Activated T-cell treated with anti-CD3 and anti-CD28 coated beads for 4 hours (primary cell): ENCODE results near the gene STPG3.
"Not testable (repeated sequence)": the region's sequence is repeated elsewhere in the genome, so short reads cannot be mapped to it uniquely, and the experiment has no call there.

Experiments used
- DNase-seq: peaks from one replicate; pipeline ENCODE4 v3.0.0-alpha.2; 2020

Gene STPG3

DNA sequence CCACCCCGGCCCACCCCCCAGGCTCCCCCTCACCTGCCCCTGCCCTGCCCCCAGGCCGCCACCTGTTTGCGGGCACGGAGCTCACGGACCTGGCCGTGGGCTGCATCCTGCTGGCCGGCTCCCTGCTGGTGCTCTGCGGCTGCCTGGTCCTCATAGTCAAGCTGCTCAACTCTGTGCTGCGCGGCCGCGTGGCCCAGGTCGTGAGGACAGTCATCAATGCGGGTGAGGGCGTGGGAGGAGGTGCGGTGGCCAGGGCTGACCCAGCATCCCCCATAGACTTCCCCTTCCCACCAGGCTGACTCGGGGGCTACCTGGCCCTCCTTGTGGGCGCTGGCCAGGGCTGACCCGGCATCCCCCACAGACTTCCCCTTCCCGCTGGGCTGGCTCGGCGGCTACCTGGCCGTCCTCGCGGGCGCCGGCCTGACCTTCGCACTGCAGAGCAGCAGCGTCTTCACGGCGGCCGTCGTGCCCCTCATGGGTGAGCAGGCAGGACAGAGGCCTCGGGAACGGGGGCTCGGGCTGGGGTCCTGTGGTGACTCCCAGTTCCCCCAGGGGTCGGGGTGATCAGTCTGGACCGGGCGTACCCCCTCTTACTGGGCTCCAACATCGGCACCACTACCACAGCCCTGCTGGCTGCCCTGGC, 16.9 kb upstream of the STPG3 start:
- no peak for DNase-seq

DNA sequence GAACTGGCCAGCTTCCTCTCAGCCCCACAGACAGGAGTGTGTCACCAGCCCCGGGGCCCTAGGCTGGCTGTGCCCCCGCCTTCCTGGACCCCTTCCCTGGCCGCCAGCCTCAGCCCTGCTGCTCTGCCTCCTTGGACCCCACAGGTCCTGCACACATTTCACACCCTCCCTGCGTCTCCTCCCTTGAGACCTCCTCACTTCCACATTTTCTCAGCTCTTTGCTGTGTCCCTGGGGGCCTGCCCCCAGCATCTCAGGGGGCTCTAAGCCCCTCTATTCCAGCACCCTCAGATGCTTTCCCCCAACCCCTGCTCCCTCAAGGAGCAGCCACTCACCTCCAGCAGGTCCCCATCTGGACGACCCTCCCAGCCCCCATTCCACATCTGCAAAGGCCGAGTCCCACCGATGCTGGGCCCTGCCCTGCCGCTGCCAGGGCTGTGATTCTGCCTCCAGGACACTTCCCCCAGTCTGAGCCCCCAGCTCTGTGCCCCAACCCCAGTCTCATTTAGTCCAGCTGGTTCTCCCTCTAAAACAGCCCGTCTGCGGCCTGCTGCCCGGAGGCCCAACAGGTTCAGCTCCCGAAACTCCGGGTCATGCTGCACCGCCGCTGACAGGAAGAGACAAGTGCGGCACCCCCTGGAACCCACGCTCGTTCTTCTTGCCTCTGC, 16.2 kb upstream of the STPG3 start:
- DNase-seq, result no peak

DNA sequence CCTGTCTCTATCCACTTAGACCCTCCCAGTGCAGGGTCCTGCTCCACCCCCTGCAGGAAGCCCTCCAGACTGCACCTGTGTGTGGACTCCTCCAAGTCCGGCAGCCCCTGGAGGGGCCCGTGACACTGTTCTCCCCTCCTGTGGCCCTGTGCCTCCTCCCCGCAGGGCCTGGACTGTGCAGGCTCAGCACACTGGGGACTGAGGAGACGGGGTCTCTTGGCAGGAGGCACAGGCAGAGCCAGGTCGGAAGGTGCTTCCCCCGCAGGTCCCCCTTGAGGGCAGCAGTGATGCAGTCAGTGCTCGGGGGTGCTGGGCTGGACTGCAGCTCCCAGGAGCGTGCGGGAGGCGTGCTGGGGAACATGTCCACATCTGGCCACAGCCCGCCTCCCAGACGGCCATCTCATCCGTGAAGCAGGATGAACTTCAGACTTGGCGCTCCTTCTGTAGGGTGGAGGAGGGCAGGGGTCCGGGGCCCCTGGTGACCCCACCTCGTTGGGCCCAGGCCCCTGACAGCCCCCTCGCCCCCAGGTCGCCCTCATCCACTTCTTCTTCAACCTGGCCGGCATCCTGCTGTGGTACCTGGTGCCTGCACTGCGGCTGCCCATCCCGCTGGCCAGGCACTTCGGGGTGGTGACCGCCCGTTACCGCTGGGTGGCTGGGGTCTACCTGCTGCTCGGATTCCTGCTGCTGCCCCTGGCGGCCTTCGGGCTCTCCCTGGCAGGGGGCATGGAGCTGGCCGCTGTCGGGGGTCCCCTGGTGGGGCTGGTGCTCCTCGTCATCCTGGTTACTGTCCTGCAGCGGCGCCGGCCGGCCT, 15.5 kb upstream of the STPG3 start:
- DNase-seq, result no peak

DNA sequence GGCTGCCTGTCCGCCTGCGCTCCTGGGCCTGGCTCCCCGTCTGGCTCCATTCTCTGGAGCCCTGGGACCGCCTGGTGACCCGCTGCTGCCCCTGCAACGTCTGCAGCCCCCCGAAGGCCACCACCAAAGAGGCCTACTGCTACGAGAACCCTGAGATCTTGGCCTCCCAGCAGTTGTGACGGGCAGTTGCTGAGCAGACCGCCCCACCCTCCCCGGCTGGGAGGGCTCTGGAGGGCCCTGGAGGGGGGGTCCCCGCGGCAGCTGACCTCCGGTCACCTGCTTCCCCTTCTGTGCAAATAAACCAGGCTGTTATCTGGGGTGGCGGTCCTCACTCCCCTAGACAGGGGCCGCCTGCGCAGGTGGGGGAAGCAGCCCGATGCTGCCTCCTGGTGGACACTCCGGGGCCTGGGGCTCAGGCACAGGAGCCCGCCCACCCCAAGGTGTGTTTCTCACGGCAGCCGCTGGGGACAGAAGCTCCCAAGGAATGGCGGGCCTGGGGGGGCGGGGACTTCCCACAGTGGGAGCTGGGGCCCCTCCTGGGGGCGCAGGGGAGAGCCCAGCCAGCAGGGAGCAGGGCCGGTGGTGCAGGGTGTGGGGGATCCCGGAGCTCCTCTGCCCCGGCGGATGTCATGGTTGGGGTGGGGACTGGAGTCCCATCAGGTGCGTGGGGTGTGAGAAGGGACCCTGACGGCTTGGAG, 14.7 kb upstream of the STPG3 start:
- peak; percentile 90 for DNase-seq

DNA sequence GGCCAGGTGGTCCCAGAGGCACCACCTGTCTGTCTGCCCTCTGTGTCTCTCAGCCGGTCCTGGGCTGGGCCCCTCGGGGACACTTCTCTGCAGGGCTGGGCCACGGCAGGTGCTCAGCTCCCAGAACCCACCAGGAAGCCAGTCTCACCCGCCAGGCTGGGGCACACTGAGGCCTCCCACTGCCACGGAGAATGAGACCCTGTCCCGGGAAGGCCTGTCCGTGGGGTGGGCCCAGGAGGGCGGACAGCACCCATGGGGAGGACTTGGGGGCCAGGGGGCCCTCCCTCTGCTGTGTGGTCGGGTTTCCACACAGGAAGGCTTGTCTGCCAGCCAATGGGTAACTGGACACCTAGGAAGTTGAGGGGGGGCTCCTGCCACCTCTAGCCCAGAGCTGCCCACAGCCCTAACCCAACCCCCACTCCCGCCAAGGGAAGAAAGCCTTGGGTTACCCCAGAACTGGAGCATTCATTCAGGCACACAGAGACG, 14.1 kb upstream of the STPG3 start:
- DNase-seq, result no peak

DNA sequence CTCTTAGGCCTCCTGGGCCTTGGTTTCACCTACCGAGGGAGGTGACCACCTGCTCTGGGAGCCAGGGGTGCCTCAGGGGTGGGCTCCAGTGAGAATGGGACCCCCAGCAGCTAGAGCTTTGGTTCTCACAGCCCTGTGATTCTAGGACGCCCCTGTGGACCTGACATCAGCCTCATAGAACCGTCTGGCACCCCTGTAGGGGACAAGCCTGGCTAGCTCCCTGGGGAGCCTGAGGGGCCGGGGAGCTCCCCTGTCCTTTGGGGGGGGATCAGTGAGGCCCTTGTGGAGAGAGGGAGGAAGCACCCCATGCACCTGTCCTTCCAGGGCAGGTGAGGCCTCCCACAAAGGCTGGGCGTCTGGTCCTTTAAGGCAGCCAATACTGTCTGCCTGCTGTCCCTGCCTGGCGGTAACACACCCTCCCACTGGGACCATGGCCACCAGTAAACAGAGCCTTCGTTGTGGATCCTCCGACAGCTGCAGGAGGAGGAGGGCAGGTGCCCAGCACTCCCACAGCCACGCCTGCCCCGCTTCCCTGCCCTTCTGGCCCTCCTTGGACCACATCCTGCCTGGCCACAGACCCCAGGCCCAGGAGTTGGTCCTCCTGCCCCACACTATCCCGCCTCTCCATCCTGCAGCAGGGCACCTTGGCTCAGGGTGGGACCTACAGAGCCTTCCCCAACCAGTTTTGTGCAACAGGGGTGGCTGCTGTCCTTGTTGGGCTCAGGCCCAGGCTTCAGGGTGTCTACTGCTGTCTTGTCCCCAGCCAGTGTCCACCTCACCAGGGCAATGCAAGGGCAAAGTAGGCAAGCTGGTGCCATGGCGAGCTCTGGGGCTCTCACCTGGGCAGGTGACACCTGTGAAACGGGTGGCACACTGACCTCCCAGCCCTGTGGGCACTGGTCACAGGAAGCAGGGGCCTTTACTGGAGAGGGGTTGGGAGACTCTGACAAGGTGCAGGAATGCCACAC, 13.0 kb upstream of the STPG3 start:
- no peak for DNase-seq

DNA sequence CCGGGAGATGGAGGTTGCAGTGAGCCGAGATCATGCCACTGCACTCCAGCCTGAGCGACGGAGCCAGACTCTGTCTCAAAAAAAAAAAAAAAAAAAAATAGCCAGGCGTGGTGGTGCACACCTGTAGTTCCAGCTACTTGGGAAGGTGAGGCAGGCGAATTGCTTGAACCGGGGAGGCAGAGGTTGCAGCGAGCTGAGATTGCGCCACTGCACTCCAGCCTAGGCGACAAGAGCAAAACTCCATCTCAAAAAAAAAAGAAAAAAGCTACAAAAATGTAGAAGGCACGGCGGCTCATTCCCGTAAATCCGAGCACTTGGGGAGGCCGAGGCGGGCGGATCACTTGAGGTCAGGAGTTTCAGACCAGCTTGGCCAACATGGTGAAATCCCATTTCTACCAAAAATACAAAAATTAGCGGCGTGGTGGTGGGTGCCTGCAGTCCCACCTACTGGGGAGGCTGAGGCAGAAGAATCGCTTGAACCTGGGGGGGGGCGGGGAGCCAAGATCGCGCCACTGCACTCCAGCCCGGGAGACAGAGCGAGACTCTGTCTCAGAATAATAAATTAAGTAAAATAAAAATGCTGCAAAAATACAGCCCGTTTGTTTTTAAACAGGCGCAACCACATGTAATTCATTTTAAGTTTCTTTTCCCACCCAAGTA, 11.4 kb upstream of the STPG3 start:
- not testable (repeated sequence) for DNase-seq

DNA sequence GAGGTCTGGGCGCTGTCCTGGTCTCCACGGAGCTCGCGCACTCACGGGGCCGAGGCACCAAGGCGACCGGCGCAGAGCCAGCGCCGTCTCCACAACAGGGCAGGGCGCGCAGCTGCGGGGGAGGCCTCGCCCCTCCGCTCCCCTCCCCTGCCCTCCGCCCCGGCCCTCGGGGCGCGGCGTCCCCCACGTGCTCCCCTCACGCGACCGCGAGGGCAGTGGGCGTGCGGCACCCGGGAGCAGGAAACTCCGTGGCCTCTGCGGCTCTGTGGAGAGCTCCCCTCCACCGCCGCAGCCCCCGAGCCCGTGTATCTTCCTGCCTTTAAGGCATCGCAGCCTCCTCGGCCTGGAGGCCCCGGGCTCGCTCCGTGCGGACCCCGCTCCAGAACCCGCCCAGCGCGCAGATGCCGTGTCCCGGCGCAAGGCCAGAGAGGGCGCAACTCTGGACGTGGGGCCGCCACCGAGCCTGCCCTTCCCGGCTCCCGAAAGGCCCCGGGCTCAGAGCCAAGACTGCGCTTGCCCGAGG, 10.7 kb upstream of the STPG3 start:
- peak; percentile 65 for DNase-seq

DNA sequence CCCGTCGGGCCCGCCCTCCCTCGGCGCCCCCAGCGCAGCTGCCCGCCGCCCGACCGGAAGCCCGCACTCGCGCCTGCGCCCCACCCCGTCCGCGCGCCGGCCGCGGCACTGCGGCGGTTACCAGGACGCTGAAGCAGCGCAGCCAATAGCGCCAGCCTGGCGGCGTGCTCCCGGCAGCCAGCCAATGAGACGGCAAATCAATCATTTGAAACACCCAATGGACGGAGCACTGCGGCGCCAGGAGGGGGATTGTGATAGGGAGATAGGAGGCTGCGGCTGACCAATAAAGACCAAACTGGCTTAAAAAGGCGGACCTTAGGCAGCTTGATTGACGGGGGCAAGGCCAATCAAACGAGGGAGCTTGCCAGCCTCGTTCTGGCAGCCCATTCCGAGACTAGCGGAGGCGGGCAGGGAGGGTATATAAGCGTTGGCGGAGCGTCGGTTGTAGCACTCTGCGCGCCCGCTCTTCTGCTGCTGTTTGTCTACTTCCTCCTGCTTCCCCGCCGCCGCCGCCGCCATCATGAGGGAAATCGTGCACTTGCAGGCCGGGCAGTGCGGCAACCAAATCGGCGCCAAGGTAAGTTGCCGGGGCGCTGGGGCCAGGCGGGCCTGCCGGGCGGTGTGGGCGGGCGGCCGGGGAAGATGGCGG, 10.1 kb upstream of the STPG3 start, which contains the start of gene TUBB4B:
Gene TUBB4B (plus strand): TSS at position 447 of the 649 bp plus-strand sequence. CDS start 74 bp downstream, at position 521.
- peak; percentile 94 for DNase-seq

DNA sequence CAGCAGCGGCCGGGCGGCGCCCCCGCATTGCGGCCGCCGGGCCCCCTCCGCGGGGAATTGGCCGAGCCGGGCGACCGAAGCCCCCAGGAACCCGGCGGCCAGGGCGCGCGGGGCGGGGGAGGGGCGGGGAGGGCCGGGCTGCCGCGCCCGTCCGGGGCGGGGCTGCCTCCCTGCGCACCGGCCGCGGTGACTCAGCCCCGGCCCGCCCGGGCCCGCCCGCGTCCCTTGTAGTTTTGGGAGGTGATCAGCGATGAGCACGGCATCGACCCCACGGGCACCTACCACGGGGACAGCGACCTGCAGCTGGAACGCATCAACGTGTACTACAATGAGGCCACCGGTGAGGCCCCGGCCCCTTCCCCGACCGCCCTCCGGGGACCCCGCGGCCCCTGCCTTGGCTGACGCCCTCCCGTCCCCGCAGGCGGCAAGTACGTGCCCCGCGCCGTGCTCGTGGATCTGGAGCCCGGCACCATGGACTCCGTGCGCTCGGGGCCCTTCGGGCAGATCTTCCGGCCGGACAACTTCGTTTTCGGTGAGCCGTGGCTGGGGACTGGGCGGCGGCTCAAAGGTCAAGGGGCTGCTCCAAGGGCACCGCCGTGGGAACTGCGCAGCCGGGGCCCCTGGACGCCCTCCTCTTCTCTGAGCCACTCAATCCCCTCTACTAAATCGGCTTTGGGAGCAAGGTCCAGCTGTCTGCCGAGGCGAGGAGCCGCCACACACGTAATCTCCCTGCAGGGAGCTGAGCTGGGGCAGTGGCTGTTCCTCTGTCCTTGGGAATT, 9.4 kb upstream of the STPG3 start:
- DNase-seq, result peak; percentile 64

DNA sequence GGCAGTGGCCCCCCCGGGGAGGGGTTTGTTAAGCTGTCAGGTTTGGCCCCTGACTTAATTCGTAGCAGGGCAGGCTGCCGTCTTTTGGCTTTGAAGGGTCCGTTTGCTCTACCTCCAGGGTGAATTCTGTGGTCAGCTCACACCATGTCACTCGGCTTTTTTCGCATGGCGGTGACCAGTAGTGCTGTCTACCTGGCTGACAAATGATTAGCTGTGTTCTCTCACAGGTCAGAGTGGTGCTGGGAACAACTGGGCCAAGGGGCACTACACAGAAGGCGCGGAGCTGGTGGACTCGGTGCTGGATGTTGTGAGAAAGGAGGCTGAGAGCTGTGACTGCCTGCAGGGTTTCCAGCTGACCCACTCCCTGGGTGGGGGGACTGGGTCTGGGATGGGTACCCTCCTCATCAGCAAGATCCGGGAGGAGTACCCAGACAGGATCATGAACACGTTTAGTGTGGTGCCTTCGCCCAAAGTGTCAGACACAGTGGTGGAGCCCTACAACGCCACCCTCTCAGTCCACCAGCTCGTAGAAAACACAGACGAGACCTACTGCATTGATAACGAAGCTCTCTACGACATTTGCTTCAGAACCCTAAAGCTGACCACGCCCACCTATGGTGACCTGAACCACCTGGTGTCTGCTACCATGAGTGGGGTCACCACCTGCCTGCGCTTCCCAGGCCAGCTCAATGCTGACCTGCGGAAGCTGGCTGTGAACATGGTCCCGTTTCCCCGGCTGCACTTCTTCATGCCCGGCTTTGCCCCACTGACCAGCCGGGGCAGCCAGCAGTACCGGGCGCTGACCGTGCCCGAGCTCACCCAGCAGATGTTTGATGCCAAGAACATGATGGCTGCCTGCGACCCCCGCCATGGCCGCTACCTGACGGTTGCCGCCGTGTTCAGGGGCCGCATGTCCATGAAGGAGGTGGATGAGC, 8.6 kb upstream of the STPG3 start:
- DNase-seq, result no peak

DNA sequence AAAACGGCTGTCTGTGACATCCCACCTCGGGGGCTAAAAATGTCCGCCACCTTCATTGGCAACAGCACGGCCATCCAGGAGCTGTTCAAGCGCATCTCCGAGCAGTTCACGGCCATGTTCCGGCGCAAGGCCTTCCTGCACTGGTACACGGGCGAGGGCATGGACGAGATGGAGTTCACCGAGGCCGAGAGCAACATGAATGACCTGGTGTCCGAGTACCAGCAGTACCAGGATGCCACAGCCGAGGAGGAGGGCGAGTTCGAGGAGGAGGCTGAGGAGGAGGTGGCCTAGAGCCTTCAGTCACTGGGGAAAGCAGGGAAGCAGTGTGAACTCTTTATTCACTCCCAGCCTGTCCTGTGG, 7.8 kb upstream of the STPG3 start:
- not testable (repeated sequence) for DNase-seq

DNA sequence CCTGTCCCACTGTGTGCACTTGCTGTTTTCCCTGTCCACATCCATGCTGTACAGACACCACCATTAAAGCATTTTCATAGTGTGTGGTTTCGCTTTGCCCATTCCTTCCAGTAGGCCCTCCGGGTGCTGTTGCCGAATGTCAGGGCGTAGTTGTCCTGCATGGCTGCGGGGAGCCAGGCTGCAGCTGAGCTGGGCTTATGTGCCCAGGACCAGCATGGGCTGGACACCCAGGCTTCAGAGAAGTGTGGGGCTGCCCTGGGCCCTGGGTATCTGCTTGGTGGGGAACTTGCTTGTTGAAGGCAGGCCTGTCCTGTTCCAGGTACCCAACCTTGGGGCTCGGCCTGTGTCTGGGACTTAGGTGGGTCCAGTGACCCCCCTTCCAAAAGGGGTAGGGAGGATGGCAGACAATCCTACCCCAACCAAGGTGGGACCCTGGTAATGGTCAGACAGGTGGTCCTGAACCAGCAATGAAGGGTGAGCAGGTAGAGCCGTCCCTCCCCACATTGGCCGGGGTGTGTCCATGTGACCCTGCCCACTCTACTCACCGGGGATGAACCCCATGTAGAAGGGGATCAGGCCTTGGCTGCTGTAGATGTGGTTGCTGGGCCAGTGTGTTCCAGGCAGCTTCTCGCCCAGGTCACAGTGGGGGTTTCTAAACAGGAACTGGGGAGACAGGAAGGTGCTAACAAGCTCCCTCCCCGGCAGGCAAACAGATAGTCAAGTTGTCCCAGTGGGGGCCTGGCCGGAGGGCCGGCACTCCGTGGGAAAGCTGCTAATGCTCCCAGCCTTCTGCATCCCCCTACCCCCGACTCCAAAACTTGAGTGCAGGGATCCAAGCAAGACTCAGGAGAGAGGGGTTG, 7.2 kb upstream of the STPG3 start:
- no peak for DNase-seq

DNA sequence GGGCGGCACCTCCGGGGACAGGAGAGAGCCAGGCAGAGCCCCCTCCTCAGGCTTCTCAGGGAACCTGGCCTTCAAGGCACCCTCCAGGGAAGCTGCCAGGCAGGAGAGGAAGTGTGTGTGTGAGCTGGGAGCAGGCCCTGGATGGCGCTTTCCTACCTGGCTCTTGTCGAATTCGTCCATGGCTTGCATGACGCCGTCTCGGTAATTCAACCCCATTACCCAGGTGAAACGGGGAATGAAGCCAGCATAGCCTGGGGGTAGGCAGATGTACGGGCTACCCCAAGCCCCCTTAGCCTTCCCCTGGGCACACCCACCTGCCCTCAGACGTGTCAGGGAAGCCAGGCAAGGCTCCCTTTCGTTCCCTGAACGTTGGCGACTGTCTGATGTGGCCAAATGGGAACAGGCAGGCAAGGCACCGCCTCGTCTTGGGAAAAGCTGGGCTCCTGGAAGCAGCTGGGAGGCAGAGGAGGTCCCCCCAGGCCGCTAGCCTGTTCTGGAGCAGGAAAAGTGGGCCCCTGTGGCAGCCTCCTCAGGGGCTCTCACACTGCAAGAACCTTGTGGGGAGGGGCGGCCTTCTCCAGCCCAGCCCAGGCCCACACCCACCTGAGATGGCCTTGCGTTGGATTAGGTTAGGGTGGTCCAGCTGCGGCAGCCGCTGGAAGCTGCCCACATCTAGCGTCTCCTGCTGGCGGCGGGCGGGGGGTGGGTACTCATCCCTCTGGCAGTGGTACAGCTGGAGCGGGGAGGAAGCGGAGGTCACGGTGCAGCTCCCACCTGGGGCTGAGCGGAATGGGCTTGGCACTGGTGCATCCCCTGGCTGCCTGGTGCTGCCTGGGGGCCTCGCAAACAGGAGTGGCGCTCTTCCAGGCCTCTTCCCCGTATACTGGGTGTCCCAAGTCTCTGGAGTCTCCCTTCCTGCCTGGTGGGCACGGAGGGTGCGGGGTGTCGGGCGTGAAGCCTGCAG, 6.3 kb upstream of the STPG3 start:
- no peak for DNase-seq

DNA sequence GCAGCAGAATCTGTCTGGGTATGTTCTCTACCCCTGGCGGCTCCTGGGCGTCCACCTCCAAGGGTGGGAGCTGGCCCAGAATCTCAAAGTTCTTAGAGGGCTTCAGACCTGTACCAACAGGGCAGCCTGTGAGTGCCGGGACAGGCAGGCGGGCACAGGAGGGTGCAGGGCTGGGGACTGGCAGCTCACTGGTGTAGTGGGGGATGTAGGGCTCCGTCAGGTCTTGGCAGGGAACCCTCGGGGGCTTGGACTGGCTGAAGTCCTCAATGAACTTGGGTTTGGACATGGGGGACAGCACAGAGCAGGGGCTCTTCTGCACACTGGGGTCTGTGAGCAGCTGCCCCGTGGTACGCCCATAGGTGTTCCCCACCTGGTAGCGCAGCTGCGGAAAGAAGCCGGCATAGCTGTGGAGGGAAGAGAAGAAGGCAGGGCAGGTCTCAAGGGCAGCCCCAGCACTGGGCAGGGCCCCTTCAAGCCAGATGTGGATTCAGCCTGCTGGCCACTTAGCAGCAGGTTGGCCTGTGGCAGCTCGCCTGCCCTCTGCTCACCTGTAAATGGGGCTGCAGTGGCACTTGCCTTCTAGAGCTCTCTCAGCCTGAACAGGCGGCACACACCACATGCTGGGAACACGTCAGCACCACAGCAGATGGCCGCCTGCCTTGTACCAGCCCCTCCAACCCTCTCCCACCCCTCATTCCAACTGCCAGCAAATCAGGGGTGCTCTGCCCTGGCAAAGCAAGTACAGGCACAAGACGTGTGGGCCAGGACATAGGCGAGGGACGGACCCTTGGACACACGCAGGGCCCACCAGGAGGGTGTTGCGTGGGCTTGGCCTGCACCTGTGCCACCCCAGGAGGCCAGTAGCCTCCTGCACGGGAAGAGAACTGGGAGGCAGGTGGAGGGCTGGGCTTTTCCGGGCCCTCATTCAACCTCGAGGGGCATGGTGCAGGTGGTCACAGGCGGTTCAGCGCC, 5.3 kb upstream of the STPG3 start:
- DNase-seq, result no peak
